GM18498 (cell line): ENCODE results near the gene RPL12.

Experiments used
- ATAC-seq: cut with Tn5 transposase; IDR thresholded peaks from one replicate; pipeline ENCODE4 v1.9.1; 2021; ENCODE audit warnings: mild to moderate bottlenecking, moderate library complexity; ENCODE audit not compliant: unreplicated experiment

Gene RPL12

DNA sequence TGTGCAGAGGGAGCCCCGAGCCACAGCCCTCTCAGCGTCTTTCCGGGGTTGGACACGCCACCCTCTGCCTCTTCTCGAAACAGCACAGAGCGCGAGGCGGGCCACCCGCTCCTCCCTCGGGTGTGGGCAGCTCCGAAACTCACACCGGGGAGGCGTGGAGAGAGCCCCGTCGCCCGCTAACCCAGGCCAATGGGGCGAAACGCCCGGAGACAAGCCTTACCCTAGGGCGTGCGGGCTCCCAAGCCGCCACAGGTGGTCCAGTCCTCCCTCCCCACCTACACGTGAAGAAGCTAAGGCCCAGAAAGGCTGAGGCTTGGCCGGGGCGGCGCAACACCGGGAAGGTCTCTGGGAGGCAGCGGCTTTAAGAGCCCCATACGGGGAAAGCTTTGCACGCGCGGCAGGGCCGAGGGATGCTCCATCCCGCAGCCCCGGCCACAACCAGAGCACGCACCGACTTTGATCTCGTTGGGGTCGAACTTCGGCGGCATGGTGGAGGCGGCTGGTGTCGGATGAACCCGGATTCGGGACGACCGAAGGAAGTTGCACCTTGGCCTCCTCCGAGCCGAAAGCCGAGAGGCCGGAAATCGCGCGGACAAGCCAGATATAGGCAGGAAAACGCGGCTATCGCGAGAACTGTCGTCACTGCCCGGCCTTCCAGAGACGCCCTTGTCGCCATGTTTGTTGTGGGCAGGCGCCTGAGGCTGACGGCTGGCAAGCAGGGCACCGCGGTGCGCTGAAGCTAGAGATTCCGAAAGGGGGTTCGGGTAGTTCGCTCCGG lies at the start of gene RPL12, which contains the start of gene LRSAM1:
Gene RPL12, minus strand, starts transcription at position 577 of the 778 bp plus-strand sequence. Its CDS starts 89 bp downstream, at position 488.
Gene LRSAM1, plus strand, starts transcription at position 681 of the 778 bp plus-strand sequence. CDS start 3,018 bp downstream, outside the sequence.
- ATAC-seq: peak; percentile 66

DNA sequence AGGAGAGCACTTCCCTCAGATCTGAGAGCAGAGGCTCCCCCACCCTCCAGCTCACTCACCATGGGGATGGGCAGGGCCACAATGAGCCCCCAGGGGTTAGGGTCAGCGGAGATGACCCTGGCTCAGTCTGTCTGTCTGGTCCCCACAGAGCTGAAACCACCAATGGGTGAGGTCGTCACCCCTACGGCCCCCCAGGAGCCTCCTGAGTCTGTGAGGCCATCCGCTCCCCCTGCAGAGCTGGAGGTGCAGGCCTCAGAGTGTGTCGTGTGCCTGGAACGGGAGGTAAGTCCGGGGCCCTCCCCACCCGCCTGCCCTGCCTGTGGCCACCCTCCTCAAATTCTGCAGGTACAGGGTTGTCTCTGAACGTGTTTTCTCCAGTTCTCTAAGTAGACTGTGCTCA lies 49.7 kb upstream of the RPL12 start:
- ATAC-seq: no peak

DNA sequence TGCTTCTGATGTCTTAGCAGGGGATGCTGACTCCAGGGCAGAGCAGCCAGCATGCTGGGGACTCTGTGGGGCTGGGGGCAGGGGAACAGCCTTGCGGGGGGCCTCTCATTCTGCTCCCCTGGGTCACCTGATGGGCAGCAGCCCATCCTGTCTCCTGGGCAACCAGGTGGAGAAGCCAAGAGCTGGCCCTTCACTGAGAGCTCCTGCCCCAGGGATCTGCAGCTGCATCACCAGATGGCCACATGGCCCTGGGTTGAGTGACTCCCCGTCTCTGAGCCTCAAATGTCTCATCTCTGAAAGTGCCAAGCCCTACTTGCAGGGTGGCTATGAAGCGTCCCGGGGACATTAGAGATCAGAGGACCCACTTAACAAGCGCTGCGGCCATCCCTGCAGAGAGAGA lies 49.2 kb upstream of the RPL12 start:
- ATAC-seq: no peak

DNA sequence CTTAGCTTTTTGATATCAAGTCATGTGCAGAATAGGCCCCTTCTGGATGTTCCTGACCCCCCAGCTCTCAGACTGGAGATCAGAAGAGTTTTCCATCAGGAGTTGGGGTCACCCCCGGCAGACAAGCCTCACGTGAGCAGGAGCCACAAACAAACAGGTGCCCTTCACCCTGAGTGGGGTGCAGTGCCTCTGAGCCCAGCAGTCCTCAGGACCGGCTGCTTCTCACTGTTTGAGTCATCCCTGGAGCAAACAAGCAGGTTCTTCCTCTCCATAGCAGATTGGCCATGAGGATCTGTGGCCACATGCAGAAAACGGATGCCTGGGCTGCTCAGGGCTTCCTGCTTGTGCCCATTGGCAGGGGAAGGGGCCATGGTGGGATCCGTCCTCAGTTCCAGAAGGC lies 47.1 kb upstream of the RPL12 start:
- no peak for ATAC-seq

DNA sequence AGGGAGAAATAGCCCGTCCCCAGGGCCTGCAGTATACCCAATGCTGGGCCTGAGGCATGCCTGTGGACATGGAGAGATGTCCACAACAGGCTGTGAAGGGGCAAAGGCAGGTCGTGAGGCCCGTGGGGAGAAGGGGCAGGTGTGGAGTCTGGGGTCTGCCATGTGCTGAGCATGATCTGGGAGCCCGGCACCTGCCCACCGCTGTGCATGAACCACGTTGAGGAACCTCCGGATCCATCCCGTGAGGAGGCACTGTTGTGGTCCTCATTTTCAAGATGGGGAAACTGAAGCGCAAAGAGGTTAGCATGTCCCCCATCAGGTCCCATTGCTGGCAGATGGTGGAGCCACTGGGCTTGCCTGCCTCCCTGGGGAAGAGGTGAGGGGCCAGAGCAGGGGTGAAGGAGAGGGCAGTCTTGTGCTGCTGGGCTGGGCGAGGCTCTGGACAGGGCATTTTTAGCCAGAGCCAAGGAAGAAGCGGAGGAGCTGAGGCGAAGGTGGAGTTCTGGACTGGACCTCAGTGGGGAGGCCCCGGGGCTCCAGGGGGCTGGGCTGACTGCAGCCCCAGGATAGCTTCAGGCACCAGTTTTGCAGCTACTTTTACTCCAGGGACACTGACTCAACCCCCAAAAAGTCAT lies 46.6 kb upstream of the RPL12 start:
- ATAC-seq: no peak

DNA sequence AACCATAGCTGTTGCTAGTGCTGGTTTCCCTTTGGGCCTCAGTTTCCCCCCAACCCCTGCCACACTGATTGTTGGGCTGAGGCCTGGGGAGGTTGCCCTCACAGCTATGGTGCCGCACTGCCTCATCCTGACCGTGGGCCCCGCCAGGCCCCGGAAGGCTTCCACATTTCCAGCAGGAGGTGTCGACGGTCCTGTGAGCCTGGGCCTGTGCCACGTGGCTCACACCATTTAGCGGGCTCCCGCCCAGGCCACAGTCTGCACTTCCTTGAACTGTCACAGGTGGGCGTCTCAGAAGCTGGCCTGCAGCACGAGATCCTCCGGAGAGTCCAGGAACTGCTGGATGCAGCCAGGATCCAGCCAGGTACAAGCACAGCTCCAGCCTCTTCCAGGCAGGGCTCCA lies 45.8 kb upstream of the RPL12 start:
- ATAC-seq: no peak

DNA sequence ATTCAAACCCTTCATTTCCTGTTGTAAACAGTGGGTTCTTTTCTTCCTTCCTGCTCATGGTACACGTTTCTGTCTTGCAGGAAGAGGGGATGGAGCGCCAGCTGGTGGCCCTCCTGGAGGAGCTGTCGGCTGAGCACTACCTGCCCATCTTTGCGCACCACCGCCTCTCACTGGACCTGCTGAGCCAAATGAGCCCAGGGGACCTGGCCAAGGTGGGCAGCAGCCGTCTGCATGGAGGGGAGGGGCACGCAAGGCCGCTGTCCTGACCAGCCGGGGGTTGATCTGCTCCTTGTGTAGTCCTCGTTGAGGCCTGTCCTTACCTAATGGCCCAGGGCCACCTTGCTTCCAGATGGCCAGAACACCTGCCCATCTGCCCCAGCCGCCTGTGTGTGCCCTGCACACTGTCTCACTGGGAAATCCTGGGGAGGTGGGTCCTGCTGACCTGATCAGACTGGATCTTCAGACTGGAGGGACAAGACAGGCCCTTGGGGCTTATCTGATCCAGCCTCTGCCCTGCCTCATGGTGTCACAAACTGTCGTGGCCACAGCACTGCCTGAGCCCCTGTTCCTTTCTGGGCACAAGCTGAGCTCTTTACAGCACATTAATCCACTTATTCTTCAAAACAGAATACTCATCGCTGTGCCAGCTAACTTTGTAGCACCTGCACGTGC lies 44.8 kb upstream of the RPL12 start:
- no peak for ATAC-seq

DNA sequence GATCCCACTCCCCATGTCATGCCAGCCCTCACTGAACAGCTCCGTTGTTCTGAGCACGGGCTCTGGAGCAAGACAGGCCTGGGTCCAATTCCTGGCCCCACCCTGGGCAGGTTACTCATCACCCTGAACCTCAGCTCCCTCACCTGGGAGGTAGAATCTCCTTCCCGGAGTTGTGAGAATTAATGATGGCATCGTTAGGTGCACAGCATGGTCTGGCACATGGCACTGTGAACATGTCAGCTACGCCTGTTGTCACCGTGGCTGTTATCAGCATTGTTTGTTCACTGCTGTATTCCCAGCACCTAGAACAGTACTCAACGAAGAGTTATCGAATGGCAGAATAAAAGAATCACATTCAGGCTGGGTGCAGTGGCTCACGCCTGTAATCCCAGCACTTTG lies 43.1 kb upstream of the RPL12 start:
- no peak for ATAC-seq

DNA sequence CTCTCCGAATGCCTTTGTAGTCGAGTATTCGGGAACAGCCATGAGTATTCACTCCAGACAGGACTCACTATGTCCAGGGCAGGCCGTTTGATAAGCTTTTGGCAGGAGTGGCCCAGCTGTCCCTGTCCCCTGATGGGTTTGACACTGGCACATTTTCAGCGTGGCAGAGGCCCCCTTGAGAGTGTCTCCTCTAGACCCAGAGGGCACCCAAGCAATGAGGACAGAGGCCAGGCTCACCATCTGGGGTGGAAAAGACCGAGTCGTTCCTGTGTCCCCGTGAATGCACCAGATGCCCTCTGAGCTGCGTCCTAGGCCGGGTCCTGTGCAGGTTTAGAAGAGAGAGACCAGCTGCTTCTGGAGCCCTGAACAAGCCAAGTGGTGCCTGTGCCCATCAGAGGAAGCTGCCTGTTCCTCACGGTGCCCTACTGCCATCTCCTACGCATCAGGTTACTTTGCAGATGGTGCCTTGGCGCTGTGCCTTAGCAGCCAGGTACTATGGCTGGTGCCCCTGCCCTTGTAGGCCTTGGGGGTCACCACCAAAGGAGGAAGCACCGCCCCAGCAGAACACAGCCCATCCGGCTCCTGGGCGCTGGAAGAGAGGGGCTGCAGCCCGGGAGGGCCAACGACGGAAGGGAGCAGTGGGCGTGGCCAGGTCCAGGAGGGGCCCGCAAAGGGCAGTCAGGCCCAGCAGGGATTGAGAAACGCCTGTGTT lies 42.5 kb upstream of the RPL12 start:
- no peak for ATAC-seq

DNA sequence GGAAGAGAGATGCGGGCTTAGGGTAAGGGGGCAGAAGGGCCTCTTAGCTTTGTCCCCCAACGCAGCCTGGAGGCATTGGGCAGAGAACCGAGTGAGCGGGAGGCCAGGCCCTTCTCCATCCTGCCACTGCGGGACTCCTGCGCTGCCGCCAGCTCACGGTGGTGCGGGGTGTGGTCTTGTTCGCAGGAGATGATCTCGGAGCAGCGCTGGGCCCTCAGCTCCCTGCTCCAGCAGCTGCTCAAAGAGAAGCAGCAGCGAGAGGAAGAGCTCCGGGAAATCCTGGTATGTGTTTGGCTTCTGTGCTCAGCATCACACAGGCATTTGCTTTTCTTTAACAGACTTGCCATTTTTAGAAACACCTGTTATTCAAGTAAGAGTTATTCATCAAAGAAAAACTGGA lies 41.4 kb upstream of the RPL12 start:
- no peak for ATAC-seq

DNA sequence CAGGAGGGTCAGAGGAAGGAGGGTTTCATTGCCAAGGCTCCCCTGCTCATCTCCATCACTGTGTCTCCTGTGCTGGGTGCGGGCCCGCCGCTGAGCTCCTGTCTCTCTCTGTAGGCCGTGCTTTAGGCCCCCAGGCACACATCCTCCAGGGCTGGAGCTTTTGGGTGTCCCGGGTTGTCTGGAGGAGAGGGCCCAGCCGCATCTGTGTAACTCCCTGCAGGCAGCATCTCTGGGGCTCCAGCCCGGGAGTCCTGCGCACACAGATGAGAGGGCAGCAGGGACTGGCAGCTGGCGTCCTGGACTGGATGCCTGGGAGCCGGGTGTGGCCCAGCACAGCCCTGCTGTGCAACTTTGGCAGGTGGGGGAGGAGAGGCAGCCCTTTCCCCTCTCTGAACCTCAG lies 40.3 kb upstream of the RPL12 start:
- no peak for ATAC-seq

DNA sequence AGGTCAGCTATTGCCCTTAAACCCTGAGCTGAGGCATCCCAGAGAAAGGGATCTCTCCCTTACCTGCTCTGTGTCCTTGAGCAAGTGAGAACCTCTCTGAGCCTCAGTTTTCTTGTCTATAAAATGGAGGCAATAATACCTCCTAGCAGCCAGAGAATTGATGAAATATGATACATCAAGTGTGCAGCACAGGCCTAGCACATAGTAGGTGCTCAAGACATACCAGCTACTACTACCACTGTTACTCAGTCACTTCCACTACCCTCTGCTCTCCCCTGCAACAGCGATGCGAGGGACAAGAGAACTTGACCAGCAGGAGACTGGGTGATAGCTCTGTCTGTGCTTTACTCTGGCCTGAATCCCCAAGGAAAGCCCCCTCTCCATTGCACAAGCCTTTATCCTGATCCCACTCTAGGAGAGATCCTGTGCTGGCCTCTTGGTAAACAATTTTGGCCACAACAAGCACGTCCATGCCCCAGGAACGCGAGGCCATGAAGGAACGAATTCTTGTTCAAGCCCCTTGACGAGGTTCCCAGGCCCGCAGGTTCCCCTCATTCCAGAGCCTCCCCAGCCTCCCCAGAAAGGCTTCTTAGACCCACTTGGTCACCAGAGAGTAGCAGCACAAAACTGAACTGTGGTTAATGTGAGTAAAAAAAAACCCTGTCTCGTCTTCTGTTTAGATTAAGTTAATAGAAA lies 39.5 kb upstream of the RPL12 start:
- ATAC-seq: no peak

DNA sequence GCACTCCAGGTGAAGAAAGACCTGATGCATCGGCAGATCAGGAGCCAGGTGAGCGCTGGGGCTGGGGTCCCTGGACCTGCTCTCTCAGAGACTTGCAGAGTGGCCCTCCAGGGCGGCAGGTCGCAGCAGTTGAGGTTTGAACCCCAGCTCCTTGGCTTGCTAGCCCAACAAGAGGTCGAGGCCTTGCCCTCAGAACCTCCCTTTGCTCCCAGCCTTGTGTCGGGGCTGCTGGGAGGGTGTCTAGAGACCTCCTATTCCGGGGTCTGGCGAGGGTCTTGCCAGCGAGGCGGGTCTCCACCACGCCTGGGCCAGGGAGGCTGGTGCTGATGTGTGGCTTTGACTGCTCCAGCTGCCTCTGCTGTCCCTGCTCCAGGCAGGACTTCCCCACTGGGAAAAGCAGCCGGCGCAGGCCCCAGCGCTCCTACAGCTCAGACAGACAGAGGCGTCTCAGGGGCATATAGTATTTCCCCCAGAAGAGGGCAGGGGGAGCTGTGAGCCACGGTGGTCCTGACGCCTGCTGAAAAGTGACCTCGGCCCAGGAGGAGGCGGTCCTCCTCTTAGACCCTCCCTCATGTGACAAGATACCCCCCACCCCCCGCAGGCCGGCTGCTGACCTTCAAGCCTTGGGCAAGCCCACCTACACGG lies 38.4 kb upstream of the RPL12 start:
- no peak for ATAC-seq

DNA sequence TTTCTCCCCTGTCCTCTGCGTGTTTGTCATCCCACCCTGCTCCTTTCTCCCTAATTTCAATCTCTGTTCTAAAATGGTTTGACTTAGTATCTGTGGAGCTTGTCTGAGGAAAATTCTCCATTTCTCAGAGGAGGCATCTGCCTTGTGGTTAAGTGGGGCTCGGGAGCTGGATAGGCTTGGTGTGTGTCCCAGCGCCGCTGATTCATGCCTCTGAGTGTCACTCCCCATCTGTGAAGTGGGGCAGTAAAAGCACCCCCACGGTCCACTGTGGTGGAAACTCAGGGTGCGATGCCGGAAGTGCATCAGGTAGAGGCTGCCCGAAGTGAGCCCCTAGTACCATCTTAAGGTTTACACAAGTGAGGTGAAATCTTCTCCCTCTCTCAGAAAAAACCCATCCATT lies 37.7 kb upstream of the RPL12 start:
- ATAC-seq: no peak

DNA sequence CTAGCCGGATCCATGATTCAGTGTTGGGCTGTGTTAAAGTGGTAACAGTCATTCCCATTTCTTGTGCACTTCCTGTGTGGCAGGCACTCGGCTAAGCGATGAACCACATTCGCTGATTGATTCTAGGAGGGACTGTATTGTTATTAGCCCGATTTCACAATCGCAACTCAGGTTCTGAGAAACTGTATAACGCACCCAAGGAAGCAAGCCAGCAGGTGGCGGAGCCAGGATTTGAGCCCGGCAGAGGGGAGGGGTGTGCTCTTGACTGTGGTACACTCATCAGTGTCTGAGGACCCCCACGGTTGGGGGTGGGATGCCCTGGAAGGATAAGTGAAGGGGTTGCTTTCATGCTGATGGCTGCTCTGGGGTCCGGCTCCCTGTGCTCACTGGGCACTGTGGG lies 34.8 kb upstream of the RPL12 start:
- ATAC-seq: no peak

DNA sequence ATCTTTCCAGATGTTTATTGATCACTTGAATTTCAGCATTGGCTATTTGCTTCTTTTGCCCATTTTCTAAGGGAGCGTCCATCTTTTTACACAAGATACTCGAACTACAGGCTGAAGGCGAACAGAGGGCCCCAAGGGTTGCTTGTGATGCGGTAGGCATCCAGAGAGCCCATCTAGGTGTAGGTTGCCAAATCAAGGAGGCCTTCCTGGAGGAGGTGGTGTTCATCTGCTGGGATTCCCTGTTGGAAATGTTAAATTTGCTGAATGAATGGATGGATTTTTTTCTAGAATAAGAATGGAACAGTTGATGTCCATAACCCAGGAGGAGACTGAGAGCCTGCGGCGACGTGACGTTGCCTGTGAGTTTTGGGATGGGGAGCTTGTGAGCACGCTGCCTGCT lies 31.5 kb upstream of the RPL12 start:
- no peak for ATAC-seq

DNA sequence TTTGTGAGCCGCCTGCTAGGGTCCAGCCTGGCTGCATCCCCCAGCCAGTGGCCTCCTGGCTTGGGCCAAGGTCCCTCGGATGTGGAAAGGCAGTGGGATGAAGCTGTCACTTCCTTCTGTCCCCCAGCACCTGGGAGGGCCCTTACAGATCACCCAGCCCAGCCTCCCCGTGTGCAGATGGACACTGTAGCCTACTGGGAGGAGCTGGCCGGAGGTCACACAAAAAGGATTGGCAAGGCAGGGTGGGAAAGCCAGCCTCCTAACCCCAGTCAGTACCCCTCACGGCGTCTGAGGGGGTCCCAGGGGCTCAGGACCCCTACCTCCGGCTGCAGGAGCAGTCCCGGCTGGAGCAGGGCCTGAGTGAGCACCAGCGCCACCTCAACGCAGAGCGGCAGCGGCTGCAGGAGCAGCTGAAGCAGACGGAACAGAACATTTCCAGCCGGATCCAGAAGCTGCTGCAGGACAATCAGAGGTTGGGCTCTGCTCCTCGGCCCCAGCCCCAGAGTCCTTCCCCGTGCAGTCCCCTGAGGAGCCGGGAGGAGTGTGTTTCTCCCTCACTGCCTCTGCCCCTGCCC lies 28.4 kb upstream of the RPL12 start:
- no peak for ATAC-seq

DNA sequence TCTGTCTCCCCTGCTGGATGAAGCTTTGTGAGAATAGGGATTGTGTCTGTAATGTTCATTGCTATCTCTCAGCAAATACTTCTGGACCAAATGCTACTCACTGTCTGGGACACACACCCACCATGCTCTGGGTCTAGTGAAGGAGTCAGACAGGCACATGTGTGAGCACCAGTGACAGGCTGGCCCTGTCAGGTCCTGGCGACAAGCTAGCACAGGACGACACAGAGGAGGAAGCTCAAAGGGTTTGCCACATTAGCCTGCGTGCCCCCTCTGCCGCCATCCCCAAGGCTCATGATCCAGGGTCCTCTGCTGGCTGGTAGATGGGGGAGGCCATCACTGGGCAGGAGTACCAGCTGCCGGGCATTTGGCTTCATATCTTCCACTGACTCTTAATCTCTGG lies 23.4 kb upstream of the RPL12 start:
- no peak for ATAC-seq

DNA sequence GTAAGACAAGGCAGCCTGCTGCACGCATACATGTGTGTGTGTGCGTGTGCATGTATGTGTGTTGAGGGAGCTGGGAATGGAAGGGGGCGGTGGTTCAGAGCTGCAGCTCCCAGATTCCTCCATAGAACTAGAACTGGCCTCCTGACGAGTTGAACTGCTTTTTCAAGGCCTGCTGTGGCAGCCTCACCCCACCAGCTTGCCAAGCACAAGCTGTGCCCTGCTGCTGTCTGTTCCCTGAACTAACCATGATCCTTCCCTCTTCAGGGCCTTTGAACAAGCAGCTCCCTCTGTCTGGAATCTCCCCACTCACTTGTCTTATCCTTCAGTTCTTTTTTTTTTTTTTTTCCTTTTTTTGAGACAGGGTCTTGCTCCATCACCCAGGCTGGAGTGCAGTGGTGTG lies 22.7 kb upstream of the RPL12 start:
- ATAC-seq: no peak

DNA sequence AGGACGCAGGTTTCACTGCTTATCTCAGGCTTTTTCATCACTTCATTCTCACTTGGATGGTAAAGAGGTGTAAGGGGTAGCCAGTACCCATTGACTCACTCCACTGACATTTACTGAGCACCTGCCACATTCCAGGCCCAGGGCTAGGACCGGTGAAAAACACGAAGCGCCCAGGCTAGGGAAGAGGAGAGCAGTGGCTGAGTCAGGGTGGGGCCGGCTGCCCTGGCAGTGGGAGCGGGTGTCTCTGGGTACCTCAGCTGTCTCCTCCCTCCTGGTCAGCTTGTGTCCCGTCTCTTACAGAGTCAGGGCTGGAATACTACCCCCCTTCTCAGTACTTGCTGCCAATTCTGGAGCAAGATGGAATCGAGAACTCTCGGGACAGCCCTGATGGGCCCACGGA lies 22.3 kb upstream of the RPL12 start:
- ATAC-seq: no peak
